HG02571 (cell line): ENCODE measurements around the gene GSK3B.
"Not testable (repeated sequence)": the region's sequence is repeated elsewhere in the genome, so short reads cannot be mapped to it uniquely, and the experiment has no call there.

ENCODE experiments used
- ATAC-seq: cut with Tn5 transposase; IDR thresholded peaks from one replicate; pipeline ENCODE4 v1.9.1; 2021; ENCODE audit warnings: mild to moderate bottlenecking, moderate library complexity; ENCODE audit not compliant: unreplicated experiment

Gene GSK3B

GRCh38 chr3:120057626-120058025 is 36.6 kb downstream of the GSK3B start:
- ATAC-seq: no peak

- no peak for ATAC-seq
Observed at GRCh38 chr3:120057029-120057428, 37.2 kb downstream of the GSK3B start.

DNA sequence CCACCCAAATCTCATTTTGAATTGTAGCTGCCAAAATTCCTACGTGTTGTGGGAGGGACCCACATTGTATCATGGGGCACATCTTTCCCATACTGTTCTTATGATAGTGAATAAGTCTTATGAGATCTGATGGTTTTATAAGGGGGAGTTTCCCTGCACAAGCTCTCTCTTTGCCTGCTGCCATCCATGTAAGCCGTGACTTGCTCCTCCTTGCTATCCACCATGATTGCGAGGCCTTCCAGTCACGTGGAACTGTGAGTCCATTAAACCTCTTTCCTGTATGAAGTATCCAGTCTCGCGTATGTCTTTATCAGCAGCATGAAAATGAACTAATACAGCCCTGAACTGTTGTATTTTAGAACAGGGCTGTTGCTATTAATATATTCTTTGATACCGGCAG is 40.6 kb downstream of the GSK3B start:
- ATAC-seq: not testable (repeated sequence)

DNA sequence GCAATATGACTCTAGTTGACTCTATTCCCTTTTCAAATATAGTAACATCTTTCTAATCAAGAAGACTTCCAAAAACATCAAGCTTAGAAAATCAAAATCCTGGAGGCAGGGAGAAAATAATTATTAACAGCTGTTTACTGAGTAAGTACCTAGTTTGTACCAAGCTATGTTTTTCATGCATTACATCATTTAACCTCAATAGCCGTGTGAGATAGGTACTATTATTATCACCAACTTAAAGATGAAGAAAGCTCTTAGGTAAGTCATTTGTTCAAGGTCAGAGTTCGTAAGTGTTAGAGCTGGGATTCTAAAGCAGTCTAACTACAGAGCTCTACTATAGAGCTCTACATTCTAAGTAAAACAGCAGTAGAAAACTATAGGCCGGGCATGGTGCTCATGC is 41.6 kb downstream of the GSK3B start:
- ATAC-seq: no peak

DNA sequence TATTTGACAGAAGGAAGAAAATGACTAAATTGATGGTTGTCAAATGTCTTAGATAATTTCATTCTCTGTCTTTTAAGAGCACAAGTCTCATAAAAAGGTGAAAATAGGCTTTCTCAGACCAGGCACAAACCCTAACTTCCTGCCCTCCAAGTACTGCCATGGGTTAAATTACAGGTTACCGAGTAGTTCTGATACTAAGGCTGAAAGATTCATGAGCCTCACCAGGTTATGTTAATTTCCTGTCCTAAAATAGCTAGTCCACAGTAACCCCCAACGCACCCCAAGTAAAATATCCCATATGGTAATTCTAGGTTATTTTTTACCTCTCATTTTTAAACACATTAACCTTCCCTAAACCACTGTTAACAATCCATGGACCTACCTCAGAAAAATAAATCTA is 42.0 kb downstream of the GSK3B start:
- peak; percentile 79 for ATAC-seq

GRCh38 chr3:120051570-120051969 is 42.7 kb downstream of the GSK3B start:
- ATAC-seq: not testable (repeated sequence)

DNA sequence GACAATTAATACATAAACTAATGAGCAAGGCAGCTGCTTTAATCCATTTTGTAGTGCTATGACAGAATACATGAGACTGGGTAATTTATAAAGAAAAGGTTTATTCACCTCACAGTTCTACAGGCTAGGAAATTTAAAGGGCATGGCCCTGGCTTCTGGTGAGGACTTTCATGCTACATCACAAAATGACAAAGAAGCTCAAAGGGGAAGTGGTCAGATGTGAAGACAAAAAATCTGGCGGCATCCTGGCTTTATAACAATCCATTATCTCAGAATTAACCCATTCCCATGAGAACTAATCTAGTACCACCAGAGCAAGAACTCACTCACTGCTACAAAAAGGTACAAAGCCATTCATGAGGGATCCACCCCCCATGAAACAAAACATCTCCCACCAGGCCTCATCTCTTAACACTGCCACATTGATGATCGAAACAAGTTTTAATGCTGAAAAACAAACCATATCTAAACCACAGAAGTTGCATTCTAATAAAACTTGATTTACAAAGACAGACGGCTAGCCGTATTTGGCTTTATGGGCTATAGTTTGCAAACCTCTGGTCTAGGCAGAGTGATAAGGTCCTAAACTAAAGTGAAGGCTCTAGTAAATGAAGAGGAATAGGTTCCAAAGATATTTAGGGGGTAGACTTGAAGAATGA is 44.2 kb downstream of the GSK3B start:
- no peak for ATAC-seq

- no peak for ATAC-seq
Observed at GRCh38 chr3:120049072-120049471, 45.2 kb downstream of the GSK3B start.

- ATAC-seq: no peak
Observed at GRCh38 chr3:120048355-120049041, 45.7 kb downstream of the GSK3B start.

- ATAC-seq: no peak
Observed at GRCh38 chr3:120047686-120048085, 46.6 kb downstream of the GSK3B start.

- ATAC-seq: no peak
Observed at GRCh38 chr3:120040813-120041377, 53.4 kb downstream of the GSK3B start.

- no peak for ATAC-seq
Observed at GRCh38 chr3:120039642-120040610, 54.3 kb downstream of the GSK3B start.

GRCh38 chr3:120033596-120033995 is 60.7 kb downstream of the GSK3B start:
- no peak for ATAC-seq

GRCh38 chr3:120031561-120031960 is 62.7 kb downstream of the GSK3B start:
- ATAC-seq: no peak

DNA sequence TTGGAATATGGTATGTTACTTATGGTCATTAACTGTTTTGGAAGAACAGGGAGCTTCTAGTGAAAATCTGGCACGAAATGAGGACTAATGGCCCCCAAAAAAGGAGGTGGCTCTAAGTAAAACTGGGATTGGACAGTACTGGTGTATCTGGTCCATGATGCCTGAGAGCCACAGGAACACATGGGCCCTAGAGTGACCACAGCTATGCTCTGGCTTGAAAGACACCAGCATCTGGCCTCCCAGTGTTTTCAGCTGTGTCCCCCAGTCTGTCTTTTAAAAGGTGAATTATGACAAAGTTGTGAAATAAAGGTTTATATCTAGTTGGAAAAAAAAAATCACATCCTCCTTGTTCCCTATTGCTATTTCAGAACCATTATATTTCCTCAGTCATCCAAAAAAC is 64.5 kb downstream of the GSK3B start:
- ATAC-seq: no peak

GRCh38 chr3:120028271-120029047 is 65.8 kb downstream of the GSK3B start:
- ATAC-seq: no peak

DNA sequence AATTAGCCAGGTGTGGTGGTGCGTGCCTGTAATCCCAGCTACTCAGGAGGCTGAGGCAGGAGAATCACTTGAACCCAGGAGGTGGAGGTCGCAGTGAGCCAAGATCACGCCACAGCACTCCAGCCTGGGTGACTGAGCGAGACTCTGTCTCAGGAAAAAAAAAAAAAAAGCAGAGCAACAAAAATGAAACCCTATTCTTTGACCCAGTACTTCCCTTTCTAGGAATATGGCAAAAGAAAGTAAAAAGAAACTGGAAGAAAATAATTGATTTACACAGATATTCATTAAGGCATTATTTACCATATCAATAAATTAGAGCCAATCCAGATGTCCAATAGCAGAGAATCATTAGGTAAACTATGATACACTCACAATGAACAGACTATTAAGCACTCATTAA is 67.0 kb downstream of the GSK3B start:
- no peak for ATAC-seq

GRCh38 chr3:120025520-120025919 is 68.7 kb downstream of the GSK3B start:
- ATAC-seq: no peak

DNA sequence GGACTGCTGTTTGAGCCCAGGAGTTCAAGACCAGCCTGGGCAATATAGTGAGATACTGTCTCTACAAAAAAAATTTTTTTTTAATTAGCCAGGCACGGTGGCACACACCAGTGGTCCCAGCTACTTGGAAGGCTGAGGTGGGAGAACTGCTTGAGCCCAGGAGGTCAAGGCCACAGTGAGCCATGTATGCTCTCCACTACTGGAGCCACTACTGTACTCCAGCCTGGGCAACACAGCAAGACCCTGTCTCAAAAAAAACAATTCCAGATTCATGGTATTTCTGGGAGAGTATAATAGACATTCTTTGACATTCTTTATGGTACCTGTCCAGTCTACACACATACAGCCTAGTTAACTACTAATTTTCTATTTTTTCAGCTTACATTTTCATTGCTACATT is 70.1 kb downstream of the GSK3B start:
- no peak for ATAC-seq

DNA sequence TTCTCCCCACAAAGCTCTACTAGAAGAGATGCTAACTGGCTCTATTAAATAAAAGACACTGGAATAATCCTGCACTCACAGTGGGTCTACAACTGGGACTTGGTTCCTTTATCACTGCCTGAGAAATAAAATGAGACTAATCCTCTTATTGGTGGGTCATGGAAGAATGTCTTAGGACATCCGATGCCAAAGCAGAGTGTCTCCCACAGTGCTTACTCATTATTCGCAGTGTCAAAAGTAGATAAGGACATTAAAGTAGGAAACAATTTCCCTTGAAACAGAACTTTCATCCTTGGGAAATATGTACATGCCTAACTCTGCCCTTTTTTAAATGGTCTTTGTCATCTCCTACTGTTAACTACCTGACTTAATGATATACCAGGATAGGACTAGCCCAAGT is 71.5 kb downstream of the GSK3B start:
- no peak for ATAC-seq
